ENCODE results near the gene ZNF878.

The ZNF878 gene

GRCh38 chr19:11995174-11995573 lies 57.6 kb downstream of the ZNF878 start:
- Histone ChIP-seq H3K27me3 (ENCODE audit: low read depth) (no peaks in the 10 kb centered on the region), H3K9me3 (no peaks in the 10 kb centered on the region), H3K4me1 (no peaks in the 10 kb centered on the region), H3K4me3 (no peak overlapping the region), H3K36me3 (replicated peaks) (no peaks in the 10 kb centered on the region)
- in situ Hi-C loops (cut with MboI; ENCODE audit: low sequenced_read_pairs), result no loop called here
- no peak for DNase-seq (ENCODE audit: low spot score in 2 of 2)

Measured in HAP-1 (cell line).